ENCODE results near the gene CPT1B. TPM values are rescaled to one million over a fixed set of nuclear protein-coding genes. Genes with fewer than 3 reads are reported as not detected.

The CPT1B gene
- polyA plus RNA-seq, 1 experiment = 4.3 TPM

- CTCF ChIA-PET = interaction anchor here (0.8 to 2.0 kb wide), 4 partner anchors 12 to 22 kb away, joined by 4 to 16 read pairs (median 6); partner anchors contain the start of gene SYCE3
- no peak for TF ChIP-seq CTCF (IDR thresholded peaks at IDR 0.05; ENCODE audit: insufficient read depth, low read depth, low read length)
- Histone ChIP-seq H3K36me3 (ENCODE audit: control insufficient read depth, insufficient read depth, low read length) (no peaks in the 10 kb centered on the region), H3K27me3 (ENCODE audit: control insufficient read depth, insufficient read depth, low read length) (peaks cover 31% of the 10 kb centered on the region), H3K4me3 (ENCODE audit: low read depth, low read length) (no peak overlapping the region)
- POLR2A ChIA-PET = no interaction called here
- DNase-seq (ENCODE audit: low read depth) = no peak
Observed at GRCh38 chr22:50548040-50548920, 29.9 kb downstream of the CPT1B start.

- no peak for DNase-seq (ENCODE audit: low read depth)
- Histone ChIP-seq H3K4me3 (ENCODE audit: low read depth, low read length) (no peak overlapping the region), H3K27me3 (ENCODE audit: control insufficient read depth, insufficient read depth, low read length) (peaks cover 31% of the 10 kb centered on the region), H3K36me3 (ENCODE audit: control insufficient read depth, insufficient read depth, low read length) (no peaks in the 10 kb centered on the region)
- POLR2A ChIA-PET = no interaction called here
- CTCF ChIA-PET = interaction anchor here (0.8 to 2.0 kb wide), 4 partner anchors 13 to 22 kb away, joined by 4 to 16 read pairs (median 6); partner anchors contain the start of gene SYCE3
- TF ChIP-seq CTCF (IDR thresholded peaks at IDR 0.05; ENCODE audit: insufficient read depth, low read depth, low read length) = no peak
Observed at GRCh38 chr22:50547263-50547985, 30.8 kb downstream of the CPT1B start.

- H3K4me3 ChIP-seq (ENCODE audit: low read depth, low read length) = no peak overlapping the region
- DNase-seq (ENCODE audit: low read depth) = no peak
- ChIA-PET CTCF (interaction anchor here (0.8 to 1.9 kb wide), 5 partner anchors 9 to 21 kb away, joined by 3 to 17 read pairs (median 4); partner anchors contain the start of genes SCO2 and SYCE3), POLR2A (no interaction called here)
- no peak for TF ChIP-seq CTCF (IDR thresholded peaks at IDR 0.05; ENCODE audit: insufficient read depth, low read depth, low read length)
- peaks cover 30% of the 10 kb centered on the region for H3K27me3 ChIP-seq (ENCODE audit: control insufficient read depth, insufficient read depth, low read length)
- no peaks in the 10 kb centered on the region for H3K36me3 ChIP-seq (ENCODE audit: control insufficient read depth, insufficient read depth, low read length)
Observed at GRCh38 chr22:50546326-50547262, 31.6 kb downstream of the CPT1B start.

- ChIA-PET POLR2A (interaction anchor here (1.0 kb wide), 1 partner anchor 20 kb away, joined by 3 read pairs; the partner anchor contains the start of gene SCO2), CTCF (interaction anchor here (0.8 to 1.8 kb wide), 6 partner anchors 10 to 75 kb away, joined by 3 to 17 read pairs (median 4); partner anchors contain the start of genes SCO2 and SYCE3)
- no peak within 1 kb of the TSS for H3K4me3 ChIP-seq (ENCODE audit: low read depth, low read length)
- peaks cover 30% of the 10 kb centered on the region for H3K27me3 ChIP-seq (ENCODE audit: control insufficient read depth, insufficient read depth, low read length)
- peak; percentile 52 for TF ChIP-seq CTCF (IDR thresholded peaks at IDR 0.05; ENCODE audit: insufficient read depth, low read depth, low read length)
- no peak for DNase-seq (ENCODE audit: low read depth)
- no peaks in the 10 kb centered on the region for H3K36me3 ChIP-seq (ENCODE audit: control insufficient read depth, insufficient read depth, low read length)
Observed at GRCh38 chr22:50545522-50546325, 32.5 kb downstream of the CPT1B start, which contains the start of gene KLHDC7B. TSS of gene KLHDC7B (plus strand) at chr22:50545899. CDS start at chr22:50546244, 345 bp downstream.

All from BJ (cell line).